ENCODE data around the gene IPO11. TPM values are rescaled to one million over a fixed set of nuclear protein-coding genes. Genes with fewer than 3 reads are reported as not detected.

IPO11 gene
- total RNA-seq, 6 experiments from 2014 or later: 33.4 to 43.3 (median 38.4) TPM

GRCh38 chr5:62419609-62420008 is 7.0 kb downstream of the IPO11 start:
- Mint-ChIP-seq H3K36me3 (ENCODE audit: low read depth) (no peaks in the 10 kb centered on the region), H3K4me3 (no peak overlapping the region), H3K27me3 (ENCODE audit: insufficient read depth) (no peaks in the 10 kb centered on the region), H3K27ac (no peak overlapping the region), H3K9me3 (no peaks in the 10 kb centered on the region), H3K4me1 (ENCODE audit: low read depth) (no peaks in the 10 kb centered on the region; the same call in 1 of the 2 replicates)
- TF ChIP-seq CTCF (IDR thresholded peaks at IDR 0.05): no peak
- no peak for DNase-seq

- Mint-ChIP-seq H3K4me3 (no peak overlapping the region), H3K36me3 (ENCODE audit: low read depth) (no peaks in the 10 kb centered on the region), H3K9me3 (no peaks in the 10 kb centered on the region), H3K27me3 (ENCODE audit: insufficient read depth) (no peaks in the 10 kb centered on the region; the same call in 1 of the 2 replicates), H3K4me1 (ENCODE audit: low read depth) (no peaks in the 10 kb centered on the region), H3K27ac (no peak overlapping the region)
- TF ChIP-seq CTCF (IDR thresholded peaks at IDR 0.05): no peak
- DNase-seq: no peak
Measured at GRCh38 chr5:62421414-62421813, 8.9 kb downstream of the IPO11 start.

- Mint-ChIP-seq H3K36me3 (ENCODE audit: low read depth) (no peaks in the 10 kb centered on the region), H3K27ac (no peak overlapping the region), H3K4me3 (no peak overlapping the region), H3K4me1 (ENCODE audit: low read depth) (no peaks in the 10 kb centered on the region), H3K27me3 (ENCODE audit: insufficient read depth) (no peaks in the 10 kb centered on the region; the same call in 1 of the 2 replicates), H3K9me3 (no peaks in the 10 kb centered on the region)
- no peak for TF ChIP-seq CTCF (IDR thresholded peaks at IDR 0.05)
- no peak for DNase-seq
Measured at GRCh38 chr5:62424763-62425162, 12.2 kb downstream of the IPO11 start.

- H3K27ac Mint-ChIP-seq: peak overlapping the region; percentile 17; the same call in 1 of the 2 replicates
- peak overlapping the region; percentile 23; the same call in 1 of the 2 replicates for H3K4me3 Mint-ChIP-seq
- H3K27me3 Mint-ChIP-seq (ENCODE audit: insufficient read depth): no peaks in the 10 kb centered on the region
- peaks cover 12% of the 10 kb centered on the region for H3K4me1 Mint-ChIP-seq (ENCODE audit: low read depth)
- no peak for TF ChIP-seq CTCF (IDR thresholded peaks at IDR 0.05)
- H3K36me3 Mint-ChIP-seq (ENCODE audit: low read depth): no peaks in the 10 kb centered on the region
- DNase-seq: no peak
- H3K9me3 Mint-ChIP-seq: no peaks in the 10 kb centered on the region
Measured at GRCh38 chr5:62431735-62432620, 19.4 kb downstream of the IPO11 start.

- no peak for DNase-seq
- Mint-ChIP-seq H3K4me1 (ENCODE audit: low read depth) (peaks cover 12% of the 10 kb centered on the region), H3K36me3 (ENCODE audit: low read depth) (no peaks in the 10 kb centered on the region), H3K27ac (peak overlapping the region; percentile 17; the same call in 1 of the 2 replicates), H3K4me3 (no peak overlapping the region), H3K27me3 (ENCODE audit: insufficient read depth) (no peaks in the 10 kb centered on the region), H3K9me3 (no peaks in the 10 kb centered on the region)
- TF ChIP-seq CTCF (IDR thresholded peaks at IDR 0.05): no peak
Measured at GRCh38 chr5:62432621-62433064, 20.1 kb downstream of the IPO11 start.

Data from HFFc6 (cell line).